ENCODE data around the gene LRRC66. TPM values are rescaled to one million over a fixed set of nuclear protein-coding genes. Genes with fewer than 3 reads are reported as not detected.

The LRRC66 gene
- polyA plus RNA-seq, 1 donor from 2014 or later, result 0.08 TPM

GRCh38 chr4:51997647-51998046, 22.5 kb downstream of the LRRC66 start:
- no peaks in the 10 kb centered on the region for H3K27me3 Mint-ChIP-seq
- no peaks in the 10 kb centered on the region for H3K4me1 Mint-ChIP-seq

GRCh38 chr4:51995647-51996220, 24.4 kb downstream of the LRRC66 start:
- peaks cover 1% of the 10 kb centered on the region for H3K27me3 Mint-ChIP-seq
- H3K4me3 Mint-ChIP-seq, result no peak overlapping the region
- H3K4me1 Mint-ChIP-seq, result no peaks in the 10 kb centered on the region
- H3K9me3 Mint-ChIP-seq, result no peaks in the 10 kb centered on the region
- no peak overlapping the region for H3K27ac Mint-ChIP-seq
- H3K36me3 Mint-ChIP-seq, result peaks cover 3% of the 10 kb centered on the region

More at GRCh38 chr4:51997647-51998046, 22.5 kb downstream of the LRRC66 start:
- Mint-ChIP-seq H3K36me3 (peaks cover 2% of the 10 kb centered on the region), H3K9me3 (no peaks in the 10 kb centered on the region), H3K27ac (no peak overlapping the region), H3K4me3 (no peak overlapping the region)

- Mint-ChIP-seq H3K4me1 (no peaks in the 10 kb centered on the region), H3K36me3 (peaks cover 3% of the 10 kb centered on the region), H3K27ac (no peak overlapping the region), H3K4me3 (no peak overlapping the region), H3K9me3 (peaks cover 2 to 4% (median 3%) of the 10 kb centered on the region in 3 donors), H3K27me3 (no peaks in the 10 kb centered on the region)
Observed at GRCh38 chr4:51965862-51966261, 54.3 kb downstream of the LRRC66 start.

- H3K27me3 Mint-ChIP-seq, result no peaks in the 10 kb centered on the region
- peaks cover 3% of the 10 kb centered on the region for H3K36me3 Mint-ChIP-seq
- H3K27ac Mint-ChIP-seq, result no peak overlapping the region
- H3K9me3 Mint-ChIP-seq, result peaks cover 0 to 4% (median 2%) of the 10 kb centered on the region in 3 donors
- no peak overlapping the region for H3K4me3 Mint-ChIP-seq
- H3K4me1 Mint-ChIP-seq, result no peaks in the 10 kb centered on the region
Observed at GRCh38 chr4:51963841-51964517, 56.2 kb downstream of the LRRC66 start.

- Mint-ChIP-seq H3K27ac (no peak overlapping the region), H3K36me3 (peaks cover 2% of the 10 kb centered on the region), H3K4me3 (no peak overlapping the region), H3K27me3 (no peaks in the 10 kb centered on the region), H3K9me3 (peaks cover 0 to 10% (median 5%) of the 10 kb centered on the region in 3 donors), H3K4me1 (no peaks in the 10 kb centered on the region)
Observed at GRCh38 chr4:51960486-51960885, 59.7 kb downstream of the LRRC66 start.

GRCh38 chr4:51958199-51958968, 61.8 kb downstream of the LRRC66 start:
- Mint-ChIP-seq H3K36me3 (peaks cover 2% of the 10 kb centered on the region), H3K9me3 (peaks cover 2 to 10% (median 5%) of the 10 kb centered on the region in 3 donors), H3K27me3 (no peaks in the 10 kb centered on the region), H3K27ac (no peak overlapping the region), H3K4me3 (no peak overlapping the region), H3K4me1 (no peaks in the 10 kb centered on the region)

Other genes starting within 250 kb of the LRRC66 start
- 8.7 TPM for gene DCUN1D4, start 177.2 kb downstream of the LRRC66 start, polyA plus RNA-seq
- gene SGCB, start 17.9 kb upstream of the LRRC66 start, polyA plus RNA-seq, result 4.8 TPM
- 0.40 TPM for gene SPATA18, start 30.9 kb upstream of the LRRC66 start, polyA plus RNA-seq

Measured in IgD-negative memory B cell (primary cell).